Loucy (cell line): ENCODE measurements around the gene SLC29A1.
"Not testable (repeated sequence)": the region's sequence is repeated elsewhere in the genome, so short reads cannot be mapped to it uniquely, and the experiment has no call there.

Source experiments
- H2AFZ ChIP-seq: fragments of 200-600 bp; sonication (generic); 2 replicates; pipeline ENCODE4 v1.6.0; 2016; ENCODE audit warnings: antibody characterized with exemption, mild to moderate bottlenecking, low read length, moderate library complexity
- H3F3A ChIP-seq: fragments of 200-600 bp; 2 replicates; pipeline ENCODE4 v1.6.0; 2016; ENCODE audit warnings: antibody characterized with exemption, low read depth, mild to moderate bottlenecking
- H3K27me3 ChIP-seq: fragments of 200-600 bp; sonication (generic); 2 replicates; pipeline ENCODE4 v1.6.1; 2014; ENCODE audit warnings: low read length, mild to moderate bottlenecking; ENCODE audit not compliant: insufficient read depth, poor library complexity, severe bottlenecking
- H3K36me3 ChIP-seq: fragments of 200-600 bp; sonication (generic); 2 replicates; pipeline ENCODE4 v1.6.1; 2016; ENCODE audit warnings: low read length; ENCODE audit not compliant: insufficient read depth
- H3K4me1 ChIP-seq: fragments of 200-600 bp; sonication (generic); 2 replicates; pipeline ENCODE4 v1.5.1; 2014; ENCODE audit warnings: low read length, mild to moderate bottlenecking; ENCODE audit not compliant: insufficient read depth, poor library complexity, severe bottlenecking
- H3K4me2 ChIP-seq: fragments of 200-600 bp; sonication (generic); 2 replicates; pipeline ENCODE4 v1.6.0; 2014; ENCODE audit warnings: antibody characterized with exemption, low read length, low read depth, mild to moderate bottlenecking; ENCODE audit not compliant: poor library complexity, severe bottlenecking
- H3K4me3 ChIP-seq: fragments of 200-600 bp; sonication (generic); 2 replicates; pipeline ENCODE4 v1.5.1; 2014; ENCODE audit warnings: low read length, mild to moderate bottlenecking, mixed read lengths; ENCODE audit not compliant: poor library complexity, severe bottlenecking
- H3K79me2 ChIP-seq: fragments of 200-600 bp; sonication (generic); 2 replicates; pipeline ENCODE4 v1.6.1; 2014; ENCODE audit warnings: low read length; ENCODE audit not compliant: insufficient read depth
- H3K9ac ChIP-seq: fragments of 200-600 bp; sonication (generic); 2 replicates; pipeline ENCODE4 v1.6.0; 2014; ENCODE audit warnings: mild to moderate bottlenecking, low read depth, low read length, moderate library complexity; ENCODE audit not compliant: poor library complexity, severe bottlenecking
- H3K9me2 ChIP-seq: fragments of 200-600 bp; sonication (generic); replicated peaks from 2 replicates; pipeline ENCODE4 v1.6.1; 2016; ENCODE audit warnings: low read depth, low read length, mixed read lengths
- H3K9me3 ChIP-seq: fragments of 200-600 bp; sonication (generic); 2 replicates; pipeline ENCODE4 v1.6.1; 2014; ENCODE audit warnings: mild to moderate bottlenecking, antibody characterized with exemption, low read length, low read depth; ENCODE audit not compliant: insufficient read depth
- H4K20me1 ChIP-seq: fragments of 200-600 bp; sonication (generic); 2 replicates; pipeline ENCODE4 v1.6.0; 2014; ENCODE audit warnings: antibody characterized with exemption, low read length, mild to moderate bottlenecking; ENCODE audit not compliant: insufficient read depth, poor library complexity, severe bottlenecking
- EZH2phosphoT487 ChIP-seq: fragments of 200-600 bp; IDR thresholded peaks from 2 replicates; pipeline ENCODE4 v1.6.1; 2018; ENCODE audit warnings: antibody characterized with exemption, mild to moderate bottlenecking, moderate library complexity, borderline replicate concordance
- TF ChIP-seq, protein P1 (sequence below): fragments of 200-600 bp; sonication (generic); conservative IDR thresholded peaks from 2 replicates; pipeline ENCODE4 v1.5.1; 2014; ENCODE audit warnings: mild to moderate bottlenecking, antibody characterized with exemption, low read length

SLC29A1 gene

GRCh38 chr6:44229376-44230033 lies 6.1 kb downstream of the SLC29A1 start:
- Histone ChIP-seq H4K20me1 (no peaks in the 10 kb centered on the region), H3K4me3 (no peak overlapping the region), H3K27me3 (no peaks in the 10 kb centered on the region), H3F3A (no peaks in the 10 kb centered on the region), H2AFZ (no peak overlapping the region), H3K79me2 (peaks cover 30% of the 10 kb centered on the region), H3K9me2 (no peaks in the 10 kb centered on the region), H3K36me3 (peaks cover 5% of the 10 kb centered on the region; the same call in 1 of the 2 replicates), H3K4me1 (peaks cover 16% of the 10 kb centered on the region), H3K9ac (no peak overlapping the region), H3K4me2 (no peak overlapping the region), H3K9me3 (no peaks in the 10 kb centered on the region)
- TF ChIP-seq, protein P1, sequence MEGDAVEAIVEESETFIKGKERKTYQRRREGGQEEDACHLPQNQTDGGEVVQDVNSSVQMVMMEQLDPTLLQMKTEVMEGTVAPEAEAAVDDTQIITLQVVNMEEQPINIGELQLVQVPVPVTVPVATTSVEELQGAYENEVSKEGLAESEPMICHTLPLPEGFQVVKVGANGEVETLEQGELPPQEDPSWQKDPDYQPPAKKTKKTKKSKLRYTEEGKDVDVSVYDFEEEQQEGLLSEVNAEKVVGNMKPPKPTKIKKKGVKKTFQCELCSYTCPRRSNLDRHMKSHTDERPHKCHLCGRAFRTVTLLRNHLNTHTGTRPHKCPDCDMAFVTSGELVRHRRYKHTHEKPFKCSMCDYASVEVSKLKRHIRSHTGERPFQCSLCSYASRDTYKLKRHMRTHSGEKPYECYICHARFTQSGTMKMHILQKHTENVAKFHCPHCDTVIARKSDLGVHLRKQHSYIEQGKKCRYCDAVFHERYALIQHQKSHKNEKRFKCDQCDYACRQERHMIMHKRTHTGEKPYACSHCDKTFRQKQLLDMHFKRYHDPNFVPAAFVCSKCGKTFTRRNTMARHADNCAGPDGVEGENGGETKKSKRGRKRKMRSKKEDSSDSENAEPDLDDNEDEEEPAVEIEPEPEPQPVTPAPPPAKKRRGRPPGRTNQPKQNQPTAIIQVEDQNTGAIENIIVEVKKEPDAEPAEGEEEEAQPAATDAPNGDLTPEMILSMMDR, result no peak
- no peak for TF ChIP-seq EZH2phosphoT487

DNA sequence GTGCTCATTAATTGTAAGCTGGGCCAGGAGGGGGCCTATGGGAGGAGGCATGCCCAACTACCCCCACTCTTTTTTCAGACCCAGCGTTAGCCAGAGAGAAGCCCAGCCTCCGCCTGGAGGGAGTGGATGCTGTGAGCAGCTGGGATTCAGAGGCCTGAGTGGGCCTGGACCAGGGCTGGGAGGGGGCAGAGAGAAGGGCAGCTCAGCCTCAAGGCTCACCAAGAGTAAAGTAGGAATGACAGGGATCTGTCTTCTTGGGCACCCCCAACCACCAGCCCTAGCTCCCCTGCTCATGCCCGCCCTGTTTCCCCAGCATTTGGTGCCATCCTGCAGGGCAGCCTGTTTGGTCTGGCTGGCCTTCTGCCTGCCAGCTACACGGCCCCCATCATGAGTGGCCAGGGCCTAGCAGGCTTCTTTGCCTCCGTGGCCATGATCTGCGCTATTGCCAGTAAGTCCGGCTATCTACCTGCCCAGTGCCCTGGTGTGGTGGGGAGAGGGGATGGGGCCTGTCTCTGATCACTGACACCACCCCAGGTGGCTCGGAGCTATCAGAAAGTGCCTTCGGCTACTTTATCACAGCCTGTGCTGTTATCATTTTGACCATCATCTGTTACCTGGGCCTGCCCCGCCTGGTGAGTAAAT lies 6.8 kb downstream of the SLC29A1 start:
- Histone ChIP-seq H3K9ac (no peak overlapping the region), H3K79me2 (peaks cover 23% of the 10 kb centered on the region; the same call in 1 of the 2 replicates), H3K4me1 (peaks cover 12% of the 10 kb centered on the region), H3K27me3 (no peaks in the 10 kb centered on the region), H3K9me2 (no peaks in the 10 kb centered on the region), H4K20me1 (no peaks in the 10 kb centered on the region), H3K9me3 (no peaks in the 10 kb centered on the region), H2AFZ (no peak overlapping the region), H3K4me2 (no peak overlapping the region), H3K36me3 (peaks cover 5% of the 10 kb centered on the region; the same call in 1 of the 2 replicates), H3F3A (no peaks in the 10 kb centered on the region), H3K4me3 (no peak overlapping the region)
- TF ChIP-seq EZH2phosphoT487, result no peak
- TF ChIP-seq, protein P1, result no peak

- H3K4me3 ChIP-seq, H4K20me1 ChIP-seq, H3K9ac ChIP-seq, H3K4me1 ChIP-seq, H3F3A ChIP-seq, H3K9me3 ChIP-seq, H3K27me3 ChIP-seq, H3K4me2 ChIP-seq, H3K9me2 ChIP-seq, H3K36me3 ChIP-seq, H2AFZ ChIP-seq: not testable (repeated sequence)
- peaks cover 11% of the 10 kb centered on the region; the same call in 1 of the 2 replicates for H3K79me2 ChIP-seq
Observed at GRCh38 chr6:44231426-44231825, 8.0 kb downstream of the SLC29A1 start.
